Glomerular endothelial cell (primary cell): Measurements from ENCODE around the gene TWSG1. TPM values are rescaled to one million over a fixed set of nuclear protein-coding genes. Genes with fewer than 3 reads are reported as not detected.

Source experiments
- DNase-seq: peaks from one replicate; pipeline ENCODE4 v3.0.0-alpha.2; 2011; ENCODE audit warnings: low read depth, low spot score; ENCODE audit errors: extremely low read depth
- total RNA-seq: library from RNA; depleted of rRNA; stranded (reverse); fragments of >200 nt; gene quantifications from 2 replicates; pipeline ENCODE4 v1.2.3, GENCODE V29; 2015

The TWSG1 gene
- total RNA-seq = 56.7 and 74.9 TPM in 2 replicates

DNA sequence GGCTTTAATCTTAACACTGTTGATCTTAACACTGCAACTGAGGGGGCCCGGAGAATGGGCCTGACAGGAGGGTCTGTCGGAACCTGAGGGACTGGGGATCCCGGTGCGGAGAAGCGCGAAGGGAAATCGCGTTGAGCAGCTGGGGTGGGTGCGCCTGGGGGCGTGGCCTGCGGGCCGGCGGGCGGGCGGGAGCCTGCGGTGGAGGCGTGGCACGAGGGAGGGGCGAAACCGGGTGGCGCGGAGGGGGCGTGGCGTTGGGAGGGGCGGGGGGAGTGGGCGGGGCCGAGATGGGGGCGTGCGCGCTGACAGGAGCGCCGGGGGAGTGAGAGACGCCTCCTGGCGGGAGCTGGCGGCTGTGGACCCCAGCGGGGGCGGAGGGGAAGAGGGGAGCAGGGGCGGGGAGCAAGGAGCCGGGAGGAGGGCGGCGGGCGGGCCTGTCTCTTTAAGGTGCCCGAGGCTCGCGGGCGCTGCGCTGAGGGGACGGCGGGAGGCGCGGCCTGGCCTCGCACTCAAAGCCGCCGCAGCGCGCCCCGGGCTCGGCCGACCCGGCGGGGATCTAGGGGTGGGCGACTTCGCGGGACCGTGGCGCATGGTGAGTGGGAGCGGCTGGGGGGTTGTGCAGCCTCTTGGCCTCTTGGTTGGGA, at the start of gene TWSG1:
TSS of gene TWSG1 (plus strand) at position 445 of the 644 bp plus-strand sequence. CDS start 2,457 bp downstream, outside the sequence.
- DNase-seq = no peak

DNA sequence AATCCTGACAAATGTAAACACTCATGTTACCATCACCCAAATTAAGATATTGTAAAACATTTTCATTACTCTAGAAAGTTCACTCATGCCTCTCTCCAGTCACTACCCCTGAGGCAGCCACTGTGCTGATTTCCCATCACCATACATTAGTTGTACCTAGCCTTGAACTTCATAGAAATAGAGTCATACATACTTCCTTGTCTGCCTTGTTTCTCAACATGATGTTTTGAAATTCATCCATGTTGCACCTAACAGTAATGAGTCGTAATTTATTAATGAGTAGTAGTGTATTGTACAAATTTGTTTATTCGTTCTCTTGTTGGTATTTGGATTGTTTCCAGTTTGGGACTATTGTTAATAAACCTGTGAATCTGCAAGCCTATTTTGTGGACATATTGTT, 49.0 kb upstream of the TWSG1 start:
- no peak for DNase-seq

DNA sequence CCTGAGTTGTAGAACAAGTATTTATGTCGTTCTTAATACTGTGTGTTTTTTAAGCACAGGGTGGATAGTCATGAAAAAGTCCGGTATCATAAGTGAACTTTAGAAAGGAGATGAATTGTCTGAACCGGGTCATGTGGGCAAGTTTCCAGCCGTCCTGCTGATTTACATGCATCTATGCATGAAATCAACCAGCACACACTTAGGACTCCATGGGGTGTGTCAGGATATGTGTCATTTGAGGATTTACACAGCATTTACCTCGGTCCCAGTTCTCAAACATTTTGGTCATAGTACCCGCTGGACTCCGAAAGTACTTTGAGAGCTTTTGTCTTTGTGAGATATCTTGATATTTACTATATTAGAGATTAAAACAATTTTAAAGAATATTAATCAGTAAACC, 47.5 kb upstream of the TWSG1 start:
- no peak for DNase-seq

DNA sequence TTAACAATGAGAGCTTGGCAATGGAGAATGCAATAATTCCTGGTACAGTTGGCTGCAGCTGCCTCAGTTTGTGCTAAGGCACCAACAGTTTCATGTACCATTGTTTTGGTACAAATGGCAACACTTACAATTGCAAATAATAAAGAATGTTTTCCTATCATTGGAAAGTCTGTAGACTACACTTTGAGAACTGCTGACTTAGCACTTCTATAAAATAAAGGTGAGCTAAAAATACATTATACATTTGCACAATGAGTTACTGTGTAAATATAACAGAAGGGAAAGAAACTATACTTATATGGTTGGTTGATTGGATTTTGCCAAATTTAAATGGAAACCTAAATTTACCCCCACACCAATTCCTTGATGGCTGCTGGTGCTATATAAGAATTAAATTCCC, 44.9 kb upstream of the TWSG1 start:
- no peak for DNase-seq

DNA sequence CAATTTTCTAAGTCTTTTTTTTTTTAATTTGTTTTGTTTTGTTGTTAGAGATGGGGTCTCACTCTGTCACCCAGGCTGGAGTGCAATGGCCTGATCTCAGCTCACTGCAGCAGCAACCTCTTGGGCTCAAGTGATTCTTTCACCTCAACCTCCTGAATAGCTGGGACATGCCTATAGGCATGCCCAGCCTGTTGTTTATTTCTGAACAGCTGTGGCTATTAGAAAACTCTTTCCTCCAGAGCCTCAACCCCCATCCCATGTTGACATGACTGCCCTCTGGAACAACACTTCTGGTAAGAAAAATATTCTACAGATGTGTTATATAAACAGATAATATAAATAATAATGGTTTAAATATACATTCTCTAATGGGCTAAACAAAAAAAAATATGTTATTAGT, 44.4 kb upstream of the TWSG1 start:
- DNase-seq = no peak

DNA sequence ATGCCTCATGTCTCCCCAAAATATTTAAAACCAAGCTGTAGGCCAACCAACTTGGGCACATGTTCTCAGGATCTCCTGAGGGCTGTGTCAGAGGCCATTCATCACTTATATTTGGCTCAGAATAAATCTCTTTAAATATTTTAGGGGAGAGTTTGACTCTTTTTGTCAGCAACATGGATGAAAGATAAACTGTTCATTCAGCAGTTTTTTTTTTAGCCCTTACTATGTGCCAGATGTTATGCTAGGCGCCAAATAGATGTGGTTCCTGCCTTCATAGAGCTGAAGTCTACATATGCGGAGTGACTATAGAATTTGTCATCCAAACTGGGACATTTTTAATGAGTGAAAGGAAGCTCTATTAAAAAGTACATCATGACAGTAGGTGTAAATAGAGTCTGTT, 42.5 kb upstream of the TWSG1 start:
- no peak for DNase-seq

DNA sequence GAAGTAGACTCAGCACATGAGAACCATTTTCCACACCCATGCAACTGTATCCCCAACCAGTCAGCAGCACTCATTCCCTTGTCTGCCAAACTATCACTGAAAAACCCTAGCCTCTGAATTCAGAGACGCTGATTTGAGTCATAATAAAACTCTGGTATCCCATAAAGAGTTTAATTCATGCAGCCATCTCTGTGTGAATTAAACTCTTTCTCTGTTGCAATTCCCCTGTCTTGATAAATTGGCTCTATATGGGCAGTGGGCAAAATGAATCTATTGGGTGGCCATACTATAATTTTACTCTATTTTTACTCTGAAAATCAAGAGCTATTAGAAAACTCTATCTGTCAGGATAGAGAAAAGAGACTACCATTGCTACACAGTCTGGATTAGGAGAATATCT, 40.6 kb upstream of the TWSG1 start:
- DNase-seq = no peak

DNA sequence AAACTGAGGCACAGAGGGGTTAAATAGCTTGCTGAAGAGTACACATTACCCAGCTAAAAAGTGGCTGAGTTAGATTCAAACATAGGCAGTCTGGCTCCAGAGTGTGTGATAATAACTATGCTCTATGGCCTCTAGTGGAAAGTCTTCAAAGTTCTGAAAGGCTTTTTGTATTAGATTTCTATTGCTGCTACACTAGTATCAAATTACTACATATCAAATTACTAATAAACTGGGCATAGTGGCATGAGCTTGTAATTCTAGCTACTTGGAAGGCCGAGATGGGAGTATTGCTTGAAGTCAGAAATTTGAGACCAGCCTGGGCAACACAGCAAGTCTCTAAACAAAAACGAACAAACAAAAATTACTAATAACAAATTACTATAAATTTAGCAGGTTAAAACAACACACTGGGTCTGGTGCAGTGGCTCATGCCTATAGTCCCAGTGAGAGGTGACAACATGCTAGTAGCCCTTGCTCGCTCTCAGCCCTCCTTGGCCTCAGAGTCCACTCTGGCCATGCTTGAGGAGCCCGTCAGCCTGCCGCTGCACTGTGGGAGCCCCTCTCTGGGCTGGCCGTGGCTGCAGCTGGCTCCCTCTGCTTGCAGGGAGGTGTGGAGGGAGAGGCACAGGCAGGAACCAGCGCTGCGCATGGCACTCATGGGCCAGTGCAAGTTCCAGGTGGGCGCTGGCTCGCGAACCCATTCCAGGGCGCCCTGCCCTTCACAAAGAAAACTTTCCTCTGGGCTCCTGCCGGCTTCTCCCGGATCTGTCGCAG, 38.2 kb upstream of the TWSG1 start:
- no peak for DNase-seq

DNA sequence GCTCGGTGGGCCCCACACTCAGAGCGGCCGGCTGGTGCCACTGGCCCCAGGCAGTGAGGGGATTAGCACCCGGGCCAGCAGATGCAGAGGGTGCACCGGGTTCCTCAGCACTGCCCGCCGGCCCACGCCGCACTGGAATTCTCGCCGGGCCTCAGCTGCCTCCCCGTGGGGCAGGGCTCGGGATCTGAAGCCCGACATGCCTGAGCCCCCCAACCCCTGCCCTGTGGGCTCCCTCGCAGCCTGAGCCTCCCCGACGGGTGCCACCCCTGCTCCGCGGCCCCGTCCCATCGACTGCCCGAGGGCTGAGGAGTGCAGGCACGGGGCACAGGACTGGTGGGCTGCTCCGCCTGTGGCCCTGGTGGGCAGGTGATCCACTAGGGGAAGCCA, 37.6 kb upstream of the TWSG1 start:
- no peak for DNase-seq

DNA sequence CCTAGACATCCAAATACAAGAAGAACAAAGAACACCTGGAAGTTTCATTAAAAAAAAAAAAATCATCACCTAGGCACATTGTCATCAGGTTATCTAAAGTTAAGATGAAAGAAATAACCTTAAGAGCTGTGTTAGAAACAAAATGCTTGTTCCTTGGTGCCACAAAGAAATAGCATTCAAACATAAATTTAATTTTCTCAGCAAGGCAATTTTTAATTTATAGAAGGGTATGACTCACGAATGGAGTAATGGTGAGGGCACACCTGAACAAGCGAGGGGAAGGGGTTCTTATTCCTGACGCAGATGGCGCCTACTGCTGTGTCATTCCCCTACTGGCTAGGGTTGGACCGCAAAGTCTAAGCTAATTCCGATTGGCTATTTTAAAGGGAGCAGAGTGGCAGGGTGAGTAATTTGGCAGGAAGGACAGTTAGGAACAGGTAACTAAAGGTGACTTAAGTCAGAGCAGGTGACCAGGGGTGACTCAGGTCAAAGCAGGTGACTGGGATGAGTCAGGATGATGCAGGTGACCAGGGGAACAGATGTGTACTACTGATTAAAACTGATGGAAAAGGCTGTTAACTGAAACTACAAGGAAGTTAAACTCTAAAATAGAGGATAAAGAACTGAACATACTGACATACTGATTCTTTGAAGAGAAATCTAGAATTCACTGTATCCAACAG, 30.0 kb upstream of the TWSG1 start:
- DNase-seq = no peak

DNA sequence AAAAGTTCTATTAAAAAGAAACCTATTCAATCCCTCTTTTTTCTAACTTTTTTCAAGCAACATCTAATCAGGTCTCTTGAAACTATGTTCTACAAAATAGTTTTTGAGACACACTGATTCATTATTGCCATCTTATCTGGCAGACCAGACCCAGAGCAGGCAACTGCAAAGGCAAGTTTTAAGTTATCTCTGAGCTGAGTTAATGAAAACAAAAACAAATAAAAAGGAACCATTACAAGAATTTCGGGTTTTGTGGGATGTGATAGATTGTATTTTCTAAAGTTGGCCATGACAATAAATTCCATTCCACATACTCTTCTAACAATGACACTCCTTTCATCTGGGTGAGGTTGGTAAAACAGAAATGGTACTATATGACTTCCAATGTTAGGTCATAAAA, 15.2 kb upstream of the TWSG1 start:
- DNase-seq = no peak

DNA sequence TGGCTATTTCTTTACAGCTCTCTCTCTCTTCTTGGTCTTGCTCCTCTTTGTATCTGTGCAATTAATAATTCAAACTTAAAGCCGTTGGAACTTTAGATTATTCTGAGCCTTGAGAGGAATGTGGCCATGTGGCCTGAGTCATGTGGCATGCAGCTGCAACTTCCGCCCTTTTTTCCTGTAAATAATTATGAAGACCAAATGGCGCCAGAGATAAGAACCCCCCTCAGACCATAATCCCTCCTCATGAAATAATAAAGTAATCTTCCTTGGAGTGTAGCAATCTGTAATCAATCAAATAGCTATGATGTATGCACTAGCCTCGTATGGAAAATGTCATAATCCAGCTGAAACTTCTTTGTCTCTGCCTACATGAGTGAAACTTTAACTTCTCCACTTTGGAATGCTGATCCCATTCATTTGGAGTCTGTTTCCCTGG, 13.5 kb upstream of the TWSG1 start:
- DNase-seq = peak; percentile 70

DNA sequence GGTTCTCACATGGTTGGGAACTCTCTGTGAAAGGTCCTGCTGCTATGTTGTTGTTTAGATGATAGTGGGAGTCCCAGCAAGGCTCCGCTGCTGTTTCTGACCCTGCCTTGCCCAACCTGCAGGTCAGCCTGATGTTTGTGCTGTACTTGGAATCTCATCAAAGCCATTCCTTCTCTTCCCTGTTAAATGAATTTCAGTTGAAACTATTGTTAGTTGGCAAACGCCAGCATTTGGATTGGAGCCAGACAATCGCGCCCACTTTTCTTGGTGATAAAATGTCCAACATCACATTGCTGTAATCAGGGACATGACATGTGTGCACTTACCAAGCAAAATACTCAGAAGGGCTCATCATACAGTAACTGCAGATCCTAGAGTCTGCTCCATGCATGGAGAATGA, 12.8 kb upstream of the TWSG1 start:
- DNase-seq = no peak

DNA sequence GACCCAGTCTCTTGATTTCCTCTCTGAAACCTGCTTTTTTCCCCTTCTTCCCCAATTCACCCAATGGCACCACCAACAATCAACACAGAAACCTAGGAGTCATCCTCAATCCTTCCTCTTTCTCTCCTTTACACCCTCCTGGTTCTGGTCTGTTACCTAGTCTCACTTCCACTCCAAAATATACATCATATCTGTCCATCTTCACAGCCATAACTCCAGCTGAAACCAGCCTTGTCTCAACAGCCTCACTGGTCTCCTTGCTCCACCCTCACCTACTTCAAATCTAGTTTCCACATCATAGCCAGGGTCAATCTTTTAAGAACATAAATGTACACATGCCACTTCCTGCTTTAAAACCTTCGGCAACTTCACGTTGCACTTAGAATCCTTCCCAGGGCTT, 11.8 kb upstream of the TWSG1 start:
- no peak for DNase-seq

DNA sequence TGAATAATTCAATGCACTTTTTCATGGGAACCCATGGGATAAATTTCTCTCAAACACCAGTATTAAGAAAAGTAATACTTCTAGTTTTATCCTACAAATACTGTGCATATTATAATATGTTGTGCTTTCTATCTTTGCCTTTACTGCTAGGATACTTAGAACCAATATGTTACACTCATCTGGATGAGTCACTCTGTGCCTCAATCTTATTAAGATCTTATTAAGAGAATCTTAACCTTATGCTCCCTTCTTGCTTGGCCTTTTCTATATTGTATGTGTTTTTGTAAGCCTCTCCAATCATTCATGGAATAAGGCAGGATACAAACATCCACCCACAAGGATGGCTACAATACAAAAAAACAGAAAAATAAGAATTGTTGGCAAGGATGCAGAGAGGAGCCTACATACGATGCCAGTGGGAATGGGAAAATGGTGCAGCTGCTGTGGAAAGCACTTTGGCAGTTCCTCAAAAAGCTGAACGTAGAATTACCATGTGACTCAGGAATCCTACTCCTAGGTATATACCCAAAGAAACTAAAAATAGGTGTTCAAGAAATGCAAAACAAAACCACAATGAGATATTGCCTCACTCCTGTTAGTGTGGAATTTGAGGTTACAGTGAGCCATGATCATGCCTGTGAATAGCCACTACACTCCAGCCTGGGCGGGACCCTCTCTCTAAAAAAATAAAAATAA, 10.7 kb upstream of the TWSG1 start:
- no peak for DNase-seq

DNA sequence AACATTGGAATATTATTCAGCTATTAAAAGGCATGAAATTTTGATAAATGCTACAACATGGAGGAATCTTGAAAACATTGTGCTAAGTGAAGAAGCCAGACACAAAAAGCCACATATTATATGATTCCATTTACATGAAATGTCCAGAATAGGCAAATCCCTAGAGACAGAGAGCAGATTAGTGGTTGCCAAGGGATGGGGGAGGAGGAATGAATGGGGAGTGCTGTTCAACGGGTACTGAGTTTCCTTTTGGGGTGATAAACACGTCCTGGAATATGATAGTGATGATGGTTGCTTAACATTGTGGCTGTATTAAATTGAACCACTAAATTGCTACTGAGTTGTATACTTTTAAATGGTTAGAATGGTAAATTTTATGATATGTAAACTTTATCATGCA, 8.9 kb upstream of the TWSG1 start:
- no peak for DNase-seq

DNA sequence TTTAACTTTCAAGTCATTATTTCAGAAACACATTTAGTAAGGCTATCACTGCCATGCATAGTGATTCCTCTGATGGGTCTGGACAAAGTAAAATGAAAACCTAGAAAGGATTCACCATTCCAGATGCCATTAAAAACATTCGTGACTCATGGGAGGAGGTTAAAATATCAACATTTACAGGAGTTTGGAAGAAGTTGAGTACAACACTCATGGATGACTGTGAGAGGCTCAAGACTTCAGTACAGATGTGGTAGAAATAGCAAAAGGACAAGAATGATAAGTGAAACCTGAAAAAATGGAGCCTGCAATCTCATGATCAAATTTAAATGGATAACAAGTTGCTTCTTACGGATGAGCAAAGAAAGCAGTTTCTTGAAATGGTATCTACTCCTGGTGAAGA, 5.8 kb upstream of the TWSG1 start:
- DNase-seq = no peak

DNA sequence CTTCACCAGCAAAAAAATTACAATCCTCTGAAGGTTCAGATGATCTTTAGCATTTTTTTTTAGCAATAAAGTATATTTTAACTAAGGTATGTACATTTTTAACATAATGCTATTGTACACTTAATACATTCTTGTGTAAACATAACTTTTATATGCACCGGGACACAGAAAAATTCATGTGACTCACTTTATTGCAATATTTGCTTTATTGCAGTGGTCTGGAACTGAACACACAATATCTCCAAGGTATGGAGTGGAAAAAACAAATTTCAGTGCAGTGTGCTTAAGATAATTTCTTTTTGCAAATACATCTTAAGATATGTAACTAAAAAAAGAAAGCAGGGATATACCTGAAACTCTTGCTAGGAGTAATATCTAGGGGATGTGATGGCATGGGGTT, 5.1 kb upstream of the TWSG1 start:
- no peak for DNase-seq

DNA sequence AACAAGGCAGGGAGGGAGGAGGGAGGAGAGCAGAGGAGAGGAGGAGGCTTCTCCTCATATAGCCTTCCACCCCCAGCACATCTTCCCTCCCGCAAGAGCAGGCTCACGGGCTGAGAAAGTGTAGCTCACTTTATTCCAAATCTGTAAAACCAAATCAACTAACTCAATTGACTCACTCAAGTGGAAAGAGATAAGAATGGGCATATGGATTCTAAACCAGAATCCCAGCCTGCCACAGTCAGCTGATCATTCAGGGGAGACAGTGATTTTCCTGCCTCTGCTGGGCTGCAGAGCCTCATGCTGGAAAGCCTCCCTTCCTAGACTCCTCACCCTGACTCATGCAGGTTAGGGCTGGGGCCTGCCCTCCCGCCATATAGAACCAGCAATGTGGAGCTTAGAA, 4.2 kb upstream of the TWSG1 start:
- no peak for DNase-seq

DNA sequence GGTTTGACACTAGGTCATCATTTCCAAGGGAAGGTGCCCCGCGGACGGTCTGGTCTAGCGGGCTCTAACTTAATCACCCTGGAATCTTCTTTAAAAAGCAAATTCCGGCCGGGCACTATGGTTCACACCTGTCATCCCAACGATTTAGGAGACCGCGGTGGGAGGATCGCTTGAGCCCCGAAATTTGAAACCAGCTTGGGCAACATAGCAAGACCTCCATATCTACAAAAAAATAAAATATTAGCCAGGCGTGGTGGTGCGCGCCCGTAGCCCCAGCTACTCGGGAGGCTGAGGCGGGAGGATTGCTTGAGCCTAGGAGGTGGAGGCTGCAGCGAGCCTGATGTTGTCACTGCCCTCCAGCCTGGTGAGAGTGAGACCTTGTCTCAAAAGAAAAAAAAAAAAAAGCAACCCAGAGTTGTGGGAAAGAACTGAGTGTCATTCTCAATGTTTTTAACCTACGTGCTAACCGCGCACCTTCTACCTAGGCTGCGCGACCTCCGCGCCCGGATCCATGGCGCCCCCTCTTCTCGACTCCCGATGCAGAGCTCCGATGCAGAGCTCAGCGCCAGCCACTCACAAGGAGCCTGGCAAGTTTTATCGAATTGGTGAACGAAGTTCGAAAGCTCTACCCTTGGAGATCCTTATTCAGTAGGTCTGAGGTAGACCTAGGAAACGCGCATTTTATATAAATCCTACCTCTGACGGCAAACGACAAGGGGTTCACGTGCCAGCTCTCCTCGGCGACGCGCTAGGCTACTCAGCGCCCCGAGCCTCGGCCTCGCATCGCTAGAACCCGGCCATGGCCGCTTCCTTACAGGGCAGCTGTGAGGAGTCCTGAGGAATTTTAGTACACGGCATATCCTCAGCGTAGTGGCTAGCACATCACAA, 888 bp upstream of the TWSG1 start:
- no peak for DNase-seq
